Stomach smooth muscle (tissue), 2 donors: ENCODE measurements around the gene LRRC8D.
"Not testable (repeated sequence)": the region's sequence is repeated elsewhere in the genome, so short reads cannot be mapped to it uniquely, and the experiment has no call there.

Source experiments
- H3K27ac ChIP-seq: one replicate; pipeline ENCODE4 v1.7.0; 2013; ENCODE audit warnings: mild to moderate bottlenecking, low read length, inconsistent platforms
- H3K27me3 ChIP-seq, 2 donors: one replicate each; pipeline ENCODE4 v1.7.0; 2013; ENCODE audit warnings: low read length in 2 of 2; ENCODE audit not compliant: insufficient read depth in 2 of 2, control insufficient read depth in 1 of 2
- H3K36me3 ChIP-seq, 2 donors: one replicate each; pipeline ENCODE4 v1.7.0; 2013; ENCODE audit warnings: low read length in 2 of 2; ENCODE audit not compliant: control insufficient read depth in 2 of 2, insufficient read depth in 2 of 2
- H3K4me1 ChIP-seq: one replicate; pipeline ENCODE4 v1.7.0; 2013; ENCODE audit warnings: low read length; ENCODE audit not compliant: control insufficient read depth, insufficient read depth
- H3K4me3 ChIP-seq, 2 donors: one replicate each; pipeline ENCODE4 v1.7.0; 2013; ENCODE audit warnings: low read length in 2 of 2
- H3K9ac ChIP-seq, 2 donors: one replicate each; pipeline ENCODE4 v1.7.0; 2013; ENCODE audit warnings: low read length in 2 of 2, mild to moderate bottlenecking in 1 of 2
- H3K9me3 ChIP-seq, 2 donors: one replicate each; pipeline ENCODE4 v1.7.0; 2013; ENCODE audit warnings: low read length in 2 of 2; ENCODE audit not compliant: control insufficient read depth in 2 of 2
- donor health status: healthy.
- donor health status: Pancreatic carcinoma.

The LRRC8D gene

DNA sequence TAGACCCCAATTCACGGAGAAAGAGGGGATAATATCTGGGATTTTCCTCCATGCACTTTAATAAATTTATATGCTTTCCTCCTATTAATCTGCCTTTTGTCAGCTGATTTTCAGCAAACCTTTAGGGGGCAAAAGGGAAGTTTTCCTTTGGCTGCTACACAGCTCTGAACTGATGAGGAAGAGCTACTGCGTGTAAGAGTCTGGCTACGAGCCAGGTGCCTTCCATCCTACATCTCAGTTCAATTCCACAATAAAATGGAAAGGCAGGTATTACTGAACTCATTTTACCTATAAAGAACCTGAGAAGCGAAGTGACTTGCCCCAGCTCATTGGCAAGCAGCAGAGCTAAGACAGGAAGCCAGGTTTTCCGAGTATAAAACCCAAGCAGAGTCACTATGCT, 145.8 kb downstream of the LRRC8D start:
- Histone ChIP-seq H3K36me3 (no peaks in the 10 kb centered on the region), H3K4me1 (peaks cover 3% of the 10 kb centered on the region), H3K27ac (no peak overlapping the region), H3K9me3 (no peaks in the 10 kb centered on the region), H3K4me3 (no peak overlapping the region), H3K27me3 (no peaks in the 10 kb centered on the region), H3K9ac (no peak overlapping the region)

DNA sequence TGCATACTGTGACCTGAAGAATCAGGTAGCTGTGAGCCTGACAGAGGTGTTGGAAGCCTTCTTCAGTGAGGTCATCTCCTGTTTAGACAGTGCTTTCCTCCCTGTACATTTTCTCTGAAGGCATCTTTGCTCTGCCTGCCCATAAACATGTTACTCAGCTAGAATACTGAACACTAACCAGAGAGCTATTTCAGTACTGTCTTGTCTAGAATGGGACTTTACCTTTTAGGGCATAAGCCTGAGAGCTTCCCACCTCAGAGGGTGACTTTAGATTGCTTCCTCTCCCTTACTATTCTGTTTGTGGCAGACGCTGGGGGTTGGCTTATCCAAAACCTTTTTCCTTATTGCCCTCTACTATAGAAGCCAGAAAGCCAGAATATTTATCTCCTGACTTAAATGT, 150.8 kb downstream of the LRRC8D start:
- Histone ChIP-seq H3K27ac (no peak overlapping the region), H3K4me3 (peak overlapping the region in 1 of 2 donors; percentile 9), H3K36me3 (no peaks in the 10 kb centered on the region), H3K9me3 (no peaks in the 10 kb centered on the region), H3K4me1 (peaks cover 12% of the 10 kb centered on the region), H3K9ac (no peak overlapping the region), H3K27me3 (no peaks in the 10 kb centered on the region)

DNA sequence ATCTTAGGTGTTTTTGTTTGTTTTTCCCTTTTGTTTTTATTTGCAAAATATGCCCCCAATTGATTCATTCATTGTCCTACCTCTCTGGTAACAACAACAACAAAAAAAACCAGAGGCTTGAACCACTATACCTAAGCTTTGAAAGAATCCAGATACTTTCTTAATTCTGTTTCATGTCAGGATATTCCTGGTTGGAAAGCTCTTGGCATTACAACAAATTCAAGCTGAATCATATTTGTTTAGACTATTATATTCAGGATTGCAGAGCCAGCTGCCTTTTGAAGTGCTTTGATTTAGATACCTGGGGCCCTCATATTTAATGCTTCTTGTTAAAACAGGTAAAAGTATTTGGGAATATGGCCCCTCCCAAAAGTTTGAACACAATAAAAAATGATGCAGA, 151.2 kb downstream of the LRRC8D start:
- peak overlapping the region in 1 of 2 donors; percentile 9 for H3K4me3 ChIP-seq
- H3K36me3 ChIP-seq: no peaks in the 10 kb centered on the region
- H3K9ac ChIP-seq: no peak overlapping the region
- no peaks in the 10 kb centered on the region for H3K27me3 ChIP-seq
- peaks cover 12% of the 10 kb centered on the region for H3K4me1 ChIP-seq
- H3K27ac ChIP-seq: no peak overlapping the region
- H3K9me3 ChIP-seq: no peaks in the 10 kb centered on the region

DNA sequence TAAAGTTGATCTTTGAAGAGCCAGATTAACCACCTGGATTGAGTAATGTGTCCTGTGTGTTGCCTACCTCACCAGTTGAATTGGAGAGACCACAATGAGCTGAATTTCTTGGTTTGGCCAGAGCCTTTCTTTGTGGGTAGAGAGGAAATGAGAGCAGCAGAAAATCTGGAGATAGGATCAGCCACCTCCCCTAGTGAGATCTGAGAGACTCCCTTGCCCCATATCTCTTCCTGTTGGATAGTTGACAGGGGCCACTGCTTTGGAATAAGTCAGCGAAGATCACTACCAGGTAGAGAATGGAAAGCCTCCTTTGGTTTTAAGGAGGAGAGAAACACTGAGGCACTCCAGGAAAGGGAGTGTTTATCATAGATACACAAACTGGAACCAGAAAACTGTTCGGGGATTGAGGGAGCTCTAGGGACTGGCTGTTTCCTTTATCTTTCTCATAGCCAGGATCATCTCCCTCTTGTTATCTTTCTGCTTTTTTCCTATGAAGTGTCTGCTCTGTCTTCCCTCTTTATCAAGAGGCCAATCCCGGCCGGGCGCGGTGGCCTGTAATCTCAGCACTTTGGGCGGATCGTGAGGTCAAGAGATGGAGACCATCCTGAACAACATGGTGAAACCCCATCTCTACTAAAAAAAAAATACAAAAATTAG, 152.8 kb downstream of the LRRC8D start:
- no peak overlapping the region for H3K9ac ChIP-seq
- no peaks in the 10 kb centered on the region for H3K36me3 ChIP-seq
- peaks cover 12% of the 10 kb centered on the region for H3K4me1 ChIP-seq
- H3K27me3 ChIP-seq: no peaks in the 10 kb centered on the region
- no peak overlapping the region for H3K27ac ChIP-seq
- no peak overlapping the region for H3K4me3 ChIP-seq
- no peaks in the 10 kb centered on the region for H3K9me3 ChIP-seq

DNA sequence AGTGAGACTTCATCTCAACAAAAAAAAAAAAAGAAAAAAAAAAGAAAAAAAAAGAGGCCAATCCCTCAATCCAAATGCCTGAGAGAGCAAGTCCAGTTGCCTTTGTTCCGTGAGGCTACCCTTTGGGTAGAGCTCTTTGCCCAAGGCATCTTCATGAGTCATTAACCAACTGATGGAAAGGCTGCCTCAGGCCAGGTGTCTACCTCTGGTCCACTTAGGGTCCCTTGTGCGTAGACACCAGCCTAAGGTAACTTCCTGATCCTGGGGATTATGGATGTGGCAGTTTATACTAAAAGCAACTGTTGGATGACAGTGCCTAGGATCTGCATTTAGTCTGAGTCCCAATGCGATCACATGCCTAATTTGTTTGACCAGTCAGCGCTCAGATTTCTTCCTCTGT, 153.4 kb downstream of the LRRC8D start:
- Histone ChIP-seq H3K9ac (no peak overlapping the region), H3K9me3 (no peaks in the 10 kb centered on the region), H3K27ac (no peak overlapping the region), H3K4me3 (no peak overlapping the region), H3K4me1 (peaks cover 12% of the 10 kb centered on the region), H3K27me3 (no peaks in the 10 kb centered on the region), H3K36me3 (no peaks in the 10 kb centered on the region)

DNA sequence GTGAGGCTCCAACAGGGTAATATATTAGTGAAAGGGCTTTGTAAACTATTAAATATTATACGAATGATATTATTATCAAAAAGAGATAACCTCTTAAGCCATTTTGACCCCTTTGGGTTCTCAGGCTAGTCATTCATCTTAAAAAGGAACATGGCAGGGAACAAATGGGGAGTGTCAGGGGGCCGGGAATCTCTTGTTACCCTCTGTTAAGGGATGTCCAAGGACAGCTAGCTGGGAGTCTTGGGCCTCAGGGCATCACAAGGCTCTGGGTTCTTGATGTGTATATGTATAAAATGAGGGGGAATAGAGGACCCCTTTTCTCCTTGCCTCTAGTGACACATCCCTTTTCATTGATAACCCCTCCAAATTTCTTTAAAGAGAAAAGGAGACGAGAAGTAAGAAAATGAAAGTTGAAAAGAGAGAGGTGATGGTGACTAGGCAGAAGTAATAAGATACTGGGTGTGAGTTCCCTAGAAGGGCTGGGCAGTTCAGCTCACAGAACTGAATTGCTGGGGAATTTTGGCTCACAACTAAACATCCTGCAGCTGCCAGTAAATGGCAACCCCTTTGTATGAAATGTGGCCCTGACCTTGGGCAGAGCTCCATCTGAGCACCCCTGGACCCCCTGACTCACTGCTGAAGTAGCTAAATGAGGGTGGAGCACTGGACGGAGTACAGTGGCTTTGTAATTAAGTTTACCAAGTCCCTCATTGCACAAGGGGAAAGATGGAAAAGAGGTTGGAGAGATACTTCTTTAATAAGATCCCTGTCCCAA, 154.1 kb downstream of the LRRC8D start:
- Histone ChIP-seq H3K4me1 (peaks cover 12% of the 10 kb centered on the region), H3K9ac (no peak overlapping the region), H3K27ac (no peak overlapping the region), H3K9me3 (no peaks in the 10 kb centered on the region), H3K4me3 (no peak overlapping the region), H3K36me3 (no peaks in the 10 kb centered on the region), H3K27me3 (no peaks in the 10 kb centered on the region)

DNA sequence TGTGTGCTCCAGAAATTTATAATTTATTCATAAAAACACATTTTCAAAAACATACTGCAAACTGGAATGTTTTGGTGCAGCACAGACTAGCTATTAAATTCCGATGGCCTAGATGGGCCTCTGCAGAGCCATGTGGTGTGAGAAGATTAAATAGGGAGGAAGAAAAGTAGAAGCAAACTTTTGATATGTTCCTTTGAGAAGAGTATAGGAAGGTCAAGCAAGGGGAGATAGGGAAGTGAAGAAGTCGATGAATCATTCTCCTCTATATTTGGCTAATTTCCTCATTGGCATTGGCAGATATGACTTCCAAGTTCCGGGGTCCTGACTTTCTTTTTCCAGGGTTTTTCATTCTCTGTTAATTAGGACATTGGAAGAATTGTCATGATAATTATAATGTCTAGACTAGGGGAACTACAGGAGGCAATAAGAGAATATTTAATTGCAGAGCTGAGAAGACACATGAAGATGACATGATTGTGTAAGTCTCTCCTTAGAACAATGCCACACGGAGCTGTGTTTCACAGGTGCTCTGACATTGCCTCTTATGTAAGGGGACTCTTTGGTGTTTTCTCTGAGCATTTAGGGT, 154.8 kb downstream of the LRRC8D start:
- no peak overlapping the region for H3K27ac ChIP-seq
- no peak overlapping the region for H3K9ac ChIP-seq
- H3K4me3 ChIP-seq: no peak overlapping the region
- no peaks in the 10 kb centered on the region for H3K36me3 ChIP-seq
- H3K4me1 ChIP-seq: peaks cover 12% of the 10 kb centered on the region
- H3K9me3 ChIP-seq: no peaks in the 10 kb centered on the region
- no peaks in the 10 kb centered on the region for H3K27me3 ChIP-seq

DNA sequence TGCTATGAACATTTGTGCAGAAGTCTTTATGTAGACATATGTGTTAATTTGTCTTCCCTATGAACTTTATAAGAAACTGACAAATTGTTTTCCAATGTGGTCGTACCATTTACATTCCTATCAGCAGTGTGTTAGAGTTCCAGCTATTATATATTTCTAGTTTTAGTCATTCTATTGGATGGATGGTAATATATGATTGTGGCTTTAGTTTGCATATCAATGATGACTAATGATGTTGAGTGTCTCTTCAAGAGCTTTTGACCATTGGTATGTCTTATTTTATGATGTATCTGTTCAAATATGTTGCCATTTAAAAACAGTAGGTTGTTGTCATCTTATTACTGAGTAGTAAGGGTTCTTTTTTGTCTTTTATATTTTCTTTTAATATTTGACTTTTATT, 157.9 kb downstream of the LRRC8D start:
- Histone ChIP-seq H3K4me1 (peaks cover 6% of the 10 kb centered on the region), H3K4me3 (no peak overlapping the region), H3K27ac (no peak overlapping the region)

DNA sequence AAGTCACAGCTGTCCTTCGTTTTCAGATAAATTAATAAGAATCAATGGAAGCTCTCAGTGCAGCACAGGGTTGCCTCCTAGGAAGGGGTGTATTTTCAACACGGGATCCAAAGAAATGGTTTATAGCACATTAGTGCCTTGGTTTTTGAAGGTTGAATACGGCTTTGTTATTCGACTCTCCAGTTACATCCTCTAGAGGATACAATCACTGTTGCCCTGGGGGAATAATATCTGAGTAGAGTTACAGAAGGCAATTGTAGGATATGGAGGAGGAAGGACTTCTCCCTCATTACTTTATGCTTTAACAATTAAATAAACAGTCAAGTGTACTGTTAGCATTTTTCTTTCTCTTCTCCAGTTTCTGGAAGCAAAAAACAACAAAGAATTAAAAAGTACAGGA, 159.8 kb downstream of the LRRC8D start:
- Histone ChIP-seq H3K9ac (no peak overlapping the region), H3K27ac (no peak overlapping the region), H3K27me3 (no peaks in the 10 kb centered on the region)

More for the DNA sequence above, 157.9 kb downstream of the LRRC8D start:
- Histone ChIP-seq H3K9ac (no peak overlapping the region), H3K9me3 (no peaks in the 10 kb centered on the region), H3K27me3 (no peaks in the 10 kb centered on the region), H3K36me3 (no peaks in the 10 kb centered on the region)

DNA sequence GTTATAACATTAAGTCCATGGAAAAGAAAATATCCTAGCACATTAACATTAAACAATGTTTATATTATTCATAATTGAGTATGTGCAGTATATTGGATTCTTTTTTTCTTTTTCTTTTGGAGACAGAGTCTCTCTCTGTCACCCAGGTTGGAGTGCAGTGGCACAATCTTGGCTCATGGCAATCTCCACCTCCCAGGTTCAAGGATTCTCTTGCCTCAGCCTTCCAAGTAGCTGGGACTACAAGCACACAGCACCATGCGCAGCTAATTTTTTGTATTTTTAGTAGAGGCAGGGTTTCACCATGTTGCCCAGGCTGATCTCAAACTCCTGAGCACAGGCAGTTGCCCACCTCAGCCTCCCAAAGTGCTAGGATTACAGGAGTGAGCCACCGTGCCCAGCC, 162.0 kb downstream of the LRRC8D start:
- not testable (repeated sequence) for H3K9me3 ChIP-seq, H3K36me3 ChIP-seq, H3K4me3 ChIP-seq, H3K9ac ChIP-seq, H3K4me1 ChIP-seq, H3K27ac ChIP-seq, H3K27me3 ChIP-seq

More for the DNA sequence above, 159.8 kb downstream of the LRRC8D start:
- H3K36me3 ChIP-seq: no peaks in the 10 kb centered on the region
- H3K4me1 ChIP-seq: no peaks in the 10 kb centered on the region
- no peaks in the 10 kb centered on the region for H3K9me3 ChIP-seq
- no peak overlapping the region for H3K4me3 ChIP-seq
